BJ (cell line): ENCODE data around the gene IGFBP2. TPM values are rescaled to one million over a fixed set of nuclear protein-coding genes. Genes with fewer than 3 reads are reported as not detected.
"Not testable (repeated sequence)": the region's sequence is repeated elsewhere in the genome, so short reads cannot be mapped to it uniquely, and the experiment has no call there.

Source experiments
- CTCF ChIA-PET: fragments of 350-600 bp; formaldehyde crosslinking; extraction: SDS; loops from one replicate; lab custom pipeline; 2021; ENCODE audit warnings: antibody characterized with exemption, inconsistent platforms; lab: Yijun Ruan, JAX
- POLR2A ChIA-PET: fragments of 300-600 bp; sonication (Branson Sonifier 250); formaldehyde crosslinking; extraction: SDS; loops from one replicate; lab custom pipeline; 2021; ENCODE audit warnings: antibody characterized with exemption; lab: Charles Lee
- DNase-seq: peaks from one replicate; pipeline ENCODE4 v3.0.0-alpha.2; 2011; ENCODE audit warnings: low read depth
- H3K27me3 ChIP-seq: 2 replicates; pipeline ENCODE4 v1.6.0; 2011; ENCODE audit warnings: low read length; ENCODE audit not compliant: control insufficient read depth, insufficient read depth
- H3K36me3 ChIP-seq: 2 replicates; pipeline ENCODE4 v1.5.1; 2011; ENCODE audit warnings: low read length; ENCODE audit not compliant: control insufficient read depth, insufficient read depth
- H3K4me3 ChIP-seq: 2 replicates; pipeline ENCODE4 v1.5.1; 2011; ENCODE audit warnings: low read depth, mild to moderate bottlenecking, control low read depth, low read length
- CTCF ChIP-seq: IDR thresholded peaks from 2 replicates; pipeline ENCODE4 v1.5.1; 2011; ENCODE audit warnings: low read depth, mild to moderate bottlenecking, control low read depth, inconsistent platforms, low read length, moderate library complexity; ENCODE audit not compliant: insufficient read depth
- polyA plus RNA-seq: library from polyadenylated mRNA; depleted of rRNA; stranded (reverse); fragments of >200 nt; gene quantifications from 2 replicates; pipeline ENCODE4 v1.2.3, GENCODE V29; 2011

IGFBP2 gene
- polyA plus RNA-seq, 1 experiment = 142 TPM

GRCh38 chr2:216596236-216596979, 36.8 kb upstream of the IGFBP2 start:
- H3K4me3 ChIP-seq = no peak overlapping the region
- H3K27me3 ChIP-seq = peaks cover 3% of the 10 kb centered on the region; the same call in 1 of the 2 replicates
- no peak for TF ChIP-seq CTCF
- peak; percentile 90 for DNase-seq
- H3K36me3 ChIP-seq = no peaks in the 10 kb centered on the region
- POLR2A ChIA-PET = no interaction called here
- CTCF ChIA-PET = interaction anchor here (1.6 kb wide), 1 partner anchor 77 kb away, joined by 4 read pairs; no protein-coding TSS in a partner anchor

- POLR2A ChIA-PET = no interaction called here
- Histone ChIP-seq H3K27me3 (peaks cover 3% of the 10 kb centered on the region; the same call in 1 of the 2 replicates), H3K36me3 (no peaks in the 10 kb centered on the region), H3K4me3 (no peak overlapping the region)
- CTCF ChIA-PET = interaction anchor here (1.6 kb wide), 1 partner anchor 78 kb away, joined by 4 read pairs; no protein-coding TSS in a partner anchor
- no peak for TF ChIP-seq CTCF
- no peak for DNase-seq
These were observed 36.2 kb upstream of the IGFBP2 start for GRCh38 chr2:216596980-216597509.

DNA sequence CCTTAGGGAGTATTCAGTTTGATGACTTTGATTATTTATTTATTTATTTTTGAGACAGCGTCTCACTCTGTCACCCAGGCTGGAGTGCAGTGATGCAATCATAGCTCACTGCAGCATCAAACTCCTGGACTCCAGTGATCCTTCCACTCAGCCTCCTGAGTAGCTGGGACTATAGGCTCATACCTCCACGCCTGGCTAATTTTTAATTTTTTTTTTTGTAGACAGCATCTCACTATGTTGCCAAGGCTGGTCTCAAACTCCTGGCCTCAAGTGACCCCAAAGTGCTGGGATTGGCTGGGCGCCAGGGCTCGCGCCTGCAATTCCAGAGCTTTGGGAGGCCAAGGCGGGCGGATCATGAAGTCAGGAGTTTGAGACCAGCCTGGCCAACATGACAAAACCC, 35.4 kb upstream of the IGFBP2 start:
- H3K36me3 ChIP-seq, POLR2A ChIA-PET, H3K27me3 ChIP-seq, DNase-seq, H3K4me3 ChIP-seq: not testable (repeated sequence)
- CTCF ChIA-PET = interaction anchor here (0.6 kb wide), 1 partner anchor 11 kb away, joined by 4 read pairs; no protein-coding TSS in a partner anchor

DNA sequence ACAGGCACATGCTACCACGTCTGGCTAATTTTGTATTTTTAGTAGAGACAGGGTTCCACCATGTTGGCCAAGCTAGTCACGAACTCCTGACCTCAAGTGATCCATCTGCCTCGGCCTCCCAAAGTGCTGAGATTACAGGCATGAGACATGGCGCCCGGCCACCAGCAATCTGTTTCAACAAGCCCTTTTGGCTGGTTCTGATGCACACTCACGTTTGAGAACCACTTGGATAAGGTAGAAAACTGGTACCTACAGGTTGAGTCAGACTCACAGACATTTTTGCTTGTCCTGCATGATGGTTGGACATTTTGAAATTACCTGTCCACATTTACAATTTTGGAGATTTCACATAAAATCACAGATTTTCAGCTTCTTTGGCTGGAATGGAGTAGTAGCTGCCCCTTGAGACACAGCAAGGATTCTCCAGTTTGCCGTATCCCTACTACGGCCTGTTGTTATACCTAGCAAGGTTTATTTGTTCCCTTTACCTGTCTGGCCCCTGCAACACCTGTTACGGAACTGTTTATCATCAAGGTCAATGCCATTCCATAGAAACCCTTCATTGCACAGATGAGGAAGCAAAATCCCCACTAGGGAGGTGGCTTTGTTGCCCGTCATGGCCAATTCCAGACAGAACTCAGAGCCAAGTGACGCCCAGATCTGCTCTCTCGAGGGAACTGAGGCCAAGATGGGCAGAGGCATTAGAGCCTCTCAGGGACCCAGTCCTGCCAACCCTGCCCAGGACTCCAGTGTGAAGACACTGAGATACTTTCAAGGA, 31.4 kb upstream of the IGFBP2 start:
- Histone ChIP-seq H3K4me3 (no peak overlapping the region), H3K27me3 (peaks cover 4% of the 10 kb centered on the region), H3K36me3 (no peaks in the 10 kb centered on the region)
- no peak for DNase-seq
- no peak for TF ChIP-seq CTCF
- POLR2A ChIA-PET = no interaction called here
- CTCF ChIA-PET = interaction anchor here (1.5 kb wide), 1 partner anchor 16 kb away, joined by 3 read pairs; no protein-coding TSS in a partner anchor

GRCh38 chr2:216603010-216603883, 30.0 kb upstream of the IGFBP2 start:
- Histone ChIP-seq H3K36me3 (no peaks in the 10 kb centered on the region), H3K27me3 (peaks cover 6% of the 10 kb centered on the region), H3K4me3 (no peak overlapping the region)
- no peak for DNase-seq
- ChIA-PET CTCF (no interaction called here), POLR2A (no interaction called here)
- TF ChIP-seq CTCF = no peak
